Dedifferentiated amniotic fluid mesenchymal stem cell (primary cell): ENCODE data around the gene CUEDC1.
"Not testable (repeated sequence)": the region's sequence is repeated elsewhere in the genome, so short reads cannot be mapped to it uniquely, and the experiment has no call there.

ENCODE experiments used
- DNase-seq: peaks from one replicate; pipeline ENCODE4 v3.0.0-alpha.2; 2016; ENCODE audit errors: extremely low spot score

CUEDC1 gene

DNA sequence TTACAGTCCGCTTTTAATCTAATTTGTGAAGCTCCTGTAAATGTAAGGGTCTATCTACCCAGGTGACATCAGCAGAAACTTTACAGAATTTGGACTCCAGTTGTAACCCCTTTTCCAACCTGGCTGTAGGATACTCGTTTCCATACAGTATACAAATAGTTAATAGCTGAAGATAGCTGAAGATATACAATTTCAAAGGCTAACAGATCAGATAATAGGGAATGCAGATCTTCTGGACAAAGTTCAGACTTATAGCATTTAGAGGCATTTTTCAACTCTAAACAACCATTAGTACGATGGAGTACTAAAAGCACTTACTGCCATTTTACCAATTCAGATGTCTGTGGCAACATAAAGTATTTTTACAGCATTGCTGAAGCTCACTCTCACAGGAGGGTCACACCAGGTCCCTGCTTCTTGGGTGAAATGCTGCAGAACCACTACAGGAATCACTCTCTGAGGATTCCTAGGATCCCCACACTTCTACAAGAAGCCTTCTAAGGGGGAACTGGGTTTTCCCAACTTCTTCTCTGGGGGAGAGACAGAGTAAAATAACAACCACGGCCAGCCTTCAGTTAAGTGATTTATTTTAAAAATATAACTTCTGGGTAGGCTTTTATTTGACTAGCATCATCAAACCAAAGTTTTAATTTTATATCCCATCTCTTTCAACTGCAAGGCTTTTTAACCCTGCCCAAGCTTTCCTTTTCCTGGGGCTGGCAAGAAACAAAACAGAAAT lies 29.9 kb upstream of the CUEDC1 start:
- no peak for DNase-seq

DNA sequence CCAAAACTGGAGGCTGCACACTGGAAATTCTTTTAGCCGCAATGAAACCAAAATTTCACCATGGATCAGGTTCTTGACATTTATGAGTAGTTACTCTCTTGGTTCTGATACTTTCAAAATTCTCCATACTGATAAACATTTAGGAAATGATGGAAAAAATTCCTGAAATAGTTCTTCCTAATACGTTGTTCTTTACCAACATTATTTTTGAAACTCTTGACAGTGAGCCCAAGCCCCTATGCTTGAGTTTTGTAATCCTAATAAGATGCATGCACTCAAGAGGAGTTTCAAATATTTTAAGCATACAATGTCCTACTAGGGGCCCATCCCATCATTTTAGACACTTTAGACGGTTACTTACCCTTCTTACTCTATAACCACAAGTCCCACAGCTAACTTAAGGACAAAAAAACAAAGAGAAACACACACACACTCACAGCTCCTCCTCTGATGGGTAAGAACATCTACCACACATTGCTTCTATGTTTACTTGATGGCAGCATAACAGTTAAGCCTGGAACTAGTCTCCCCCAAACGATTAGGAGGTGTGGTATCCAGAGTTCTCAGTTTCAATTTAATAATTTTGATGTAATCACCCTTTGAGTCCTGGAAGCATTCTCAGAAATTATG lies 29.2 kb upstream of the CUEDC1 start:
- no peak for DNase-seq

DNA sequence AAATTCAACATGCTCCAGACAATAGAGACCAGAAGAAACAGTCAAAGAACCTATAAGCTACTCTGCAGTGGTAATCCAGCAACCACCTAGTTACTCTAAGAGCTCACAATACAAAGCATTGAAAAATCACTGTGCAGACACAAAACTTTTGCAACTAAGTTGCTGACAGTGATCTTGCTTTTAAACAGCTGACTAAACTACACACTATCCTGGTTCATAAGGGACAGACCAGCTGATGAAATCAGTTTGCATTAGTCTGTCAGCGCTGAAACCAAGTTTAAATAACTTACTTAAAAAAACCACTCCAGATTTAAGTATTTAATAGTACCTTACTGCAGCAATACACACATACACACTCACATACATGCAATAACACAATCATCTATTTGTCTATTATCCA lies 28.2 kb upstream of the CUEDC1 start:
- no peak for DNase-seq

DNA sequence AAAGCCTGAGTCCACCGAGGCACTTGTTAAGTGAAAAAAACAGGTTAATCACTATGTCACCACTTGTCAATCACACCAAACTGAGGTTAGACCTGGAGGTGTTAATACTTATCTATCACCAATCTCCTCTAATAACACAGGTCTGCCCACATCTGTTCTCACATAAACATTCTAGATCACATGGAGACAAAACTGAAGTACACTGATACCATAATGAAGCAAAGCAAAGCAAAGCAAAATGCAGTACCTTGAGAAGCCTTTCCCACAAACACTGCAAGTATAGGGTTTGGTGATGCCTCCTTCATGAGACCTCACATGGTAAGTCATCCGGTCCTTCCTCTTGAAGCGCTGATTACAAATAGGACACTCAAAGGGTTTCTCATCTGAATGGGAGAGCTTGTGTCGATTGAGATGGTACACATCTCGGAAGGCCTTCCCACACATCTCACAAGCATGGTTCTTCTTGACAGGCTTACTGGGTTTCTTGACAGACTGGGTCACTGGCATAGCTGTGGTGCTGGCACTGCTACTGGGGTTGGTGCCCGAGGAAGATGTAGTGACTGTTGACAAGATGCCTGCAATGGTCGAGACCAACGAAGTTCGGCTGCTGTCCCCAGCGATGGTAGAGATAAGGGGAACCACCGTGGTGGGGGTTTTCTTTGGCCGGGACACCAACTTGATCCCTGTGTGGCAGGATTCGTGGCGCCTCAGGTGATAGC lies 27.4 kb upstream of the CUEDC1 start:
- no peak for DNase-seq

DNA sequence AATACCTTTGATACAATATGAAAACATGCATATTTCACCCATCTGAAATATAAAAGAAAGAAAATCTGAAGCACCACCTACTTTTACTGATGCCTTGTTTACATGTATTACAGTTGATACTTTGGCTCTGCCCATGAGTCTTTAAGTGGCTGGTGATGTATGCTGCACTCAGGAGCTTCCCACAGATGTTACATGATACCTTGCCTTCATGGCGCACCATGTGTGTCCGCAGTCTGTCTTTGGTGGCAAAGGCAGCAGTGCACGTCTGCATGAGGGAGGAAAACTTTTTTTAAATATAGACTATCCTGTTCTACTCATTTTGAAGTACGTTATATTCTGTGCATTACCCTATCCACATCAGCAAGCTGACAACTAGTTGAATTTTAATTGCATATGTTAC lies 25.3 kb upstream of the CUEDC1 start:
- no peak for DNase-seq

DNA sequence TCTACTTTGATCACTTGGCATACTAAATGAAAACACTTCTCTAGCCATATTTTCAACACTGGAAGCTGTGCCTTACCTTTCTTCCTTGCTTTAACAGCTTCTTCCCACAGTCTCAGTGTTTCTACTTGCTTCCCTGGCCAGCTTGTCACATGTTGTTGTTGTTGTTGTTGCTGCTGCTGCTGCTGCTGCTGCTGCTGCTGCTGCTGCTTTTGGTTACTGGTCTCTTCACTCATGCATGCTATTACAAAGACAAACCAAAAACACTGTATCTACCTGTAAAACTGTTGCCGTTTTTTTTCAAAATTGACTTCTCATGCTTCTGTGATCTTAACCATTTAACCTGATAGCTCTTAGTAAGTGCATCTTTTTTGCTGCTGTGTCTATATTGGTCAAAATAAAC lies 23.9 kb upstream of the CUEDC1 start:
- no peak for DNase-seq

DNA sequence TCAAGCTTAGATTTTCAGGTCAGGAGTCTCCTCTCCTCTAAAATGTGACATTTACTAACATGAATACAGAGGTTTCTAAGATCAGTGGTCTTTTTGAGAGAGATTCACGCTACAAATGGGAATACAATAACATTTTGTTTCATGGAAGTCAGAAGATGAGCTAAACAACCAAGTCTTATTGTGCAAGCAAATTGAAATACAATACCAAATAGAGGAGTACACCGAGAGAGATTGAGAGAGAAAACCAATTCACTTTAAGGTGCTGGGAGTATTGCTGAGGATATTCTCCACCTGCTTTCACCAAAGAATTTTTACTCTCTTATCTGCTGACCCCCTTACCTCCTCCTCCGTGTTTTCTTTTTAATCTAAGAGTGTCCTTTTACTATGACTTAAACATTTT lies 21.4 kb upstream of the CUEDC1 start:
- DNase-seq: no peak

DNA sequence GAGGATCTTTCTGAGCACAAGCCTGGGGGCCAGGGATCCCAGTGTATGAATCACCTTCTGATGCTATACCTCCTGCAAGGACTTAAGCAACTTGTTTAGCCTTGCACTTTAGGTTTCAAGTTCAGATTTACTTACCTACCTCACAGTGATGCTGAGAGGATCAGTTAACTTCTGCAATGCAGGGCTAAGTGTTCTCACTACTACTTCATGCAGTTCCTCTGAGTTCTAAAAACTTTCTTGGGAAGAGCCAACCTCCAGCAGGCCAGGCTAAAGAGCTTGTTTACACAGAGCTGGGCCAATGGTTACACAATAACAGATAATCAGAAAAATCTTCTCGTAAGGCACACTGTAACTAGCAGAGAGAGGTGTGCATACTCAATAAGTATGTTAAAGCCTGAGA lies 19.8 kb upstream of the CUEDC1 start:
- no peak for DNase-seq

DNA sequence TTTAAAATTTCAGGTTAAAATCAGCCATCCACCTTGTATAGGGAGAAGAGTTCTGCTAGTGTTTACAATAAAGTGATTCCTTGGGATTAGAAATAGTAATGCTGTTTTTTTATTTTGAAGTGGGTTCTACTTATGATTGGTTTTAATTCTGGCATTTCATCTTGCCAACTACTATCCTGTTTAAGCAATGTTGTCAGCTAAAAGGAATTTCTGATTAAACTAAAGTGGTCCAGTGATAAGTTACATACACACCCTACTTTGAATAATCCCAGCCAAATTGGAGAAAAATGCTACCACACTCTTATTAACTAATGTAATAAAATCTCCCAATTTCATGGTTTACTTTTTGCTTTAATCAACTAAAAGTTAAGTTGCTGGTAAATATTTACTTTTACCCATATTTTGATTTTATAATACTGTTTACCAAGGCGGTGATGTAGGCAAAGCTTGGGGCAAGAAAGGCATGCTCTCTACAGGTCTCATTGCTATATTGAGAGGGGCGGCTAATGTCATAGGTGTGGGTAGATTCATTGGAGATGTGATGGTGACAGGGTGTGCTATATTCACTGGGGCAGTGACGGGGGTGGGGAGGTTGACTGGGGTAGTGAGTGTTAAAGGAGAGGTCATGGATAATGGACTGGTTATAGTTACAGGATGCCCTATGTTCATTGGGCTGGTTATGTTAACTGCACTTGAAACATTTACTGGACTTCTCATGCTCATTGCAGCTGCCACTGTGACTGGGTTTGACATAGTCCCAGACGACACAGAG lies 19.0 kb upstream of the CUEDC1 start:
- DNase-seq: not testable (repeated sequence)

DNA sequence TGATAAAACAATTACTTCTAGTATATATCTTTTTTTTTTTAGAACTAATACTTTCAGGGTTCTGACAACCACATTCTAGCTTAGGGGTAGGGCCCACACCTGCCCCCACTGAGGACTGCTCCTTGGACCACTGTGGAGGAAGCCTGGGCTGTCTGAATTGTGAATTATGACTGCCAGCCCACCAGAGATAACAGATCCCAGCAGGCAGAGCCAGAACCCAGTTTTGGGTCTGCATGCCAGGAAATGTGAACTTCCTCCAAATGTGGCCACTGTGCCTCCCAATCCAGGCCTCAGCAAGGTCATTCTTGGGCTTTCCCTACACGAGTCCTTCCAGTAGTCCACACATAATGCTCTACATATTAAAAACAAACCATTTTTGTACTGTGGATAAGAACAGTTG lies 16.9 kb upstream of the CUEDC1 start:
- DNase-seq: no peak

DNA sequence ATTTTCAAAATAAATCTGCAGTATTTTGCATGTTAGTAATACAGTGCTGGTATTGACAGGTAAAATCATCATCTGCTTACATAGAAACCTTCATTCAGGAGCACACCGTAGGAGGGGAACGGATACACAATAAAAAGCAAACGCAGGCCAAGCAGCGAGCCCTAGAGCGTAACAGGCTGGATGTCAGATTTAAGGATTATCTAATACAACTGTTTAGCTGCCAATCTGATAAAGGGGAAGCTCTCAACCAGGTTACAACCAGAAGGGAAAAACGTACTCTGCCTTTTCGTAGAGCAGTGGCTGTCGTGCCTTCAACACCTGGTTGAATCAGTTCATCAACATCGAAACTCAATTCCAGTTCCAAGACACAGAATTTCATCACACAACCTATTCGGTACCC lies 16.4 kb upstream of the CUEDC1 start:
- no peak for DNase-seq

DNA sequence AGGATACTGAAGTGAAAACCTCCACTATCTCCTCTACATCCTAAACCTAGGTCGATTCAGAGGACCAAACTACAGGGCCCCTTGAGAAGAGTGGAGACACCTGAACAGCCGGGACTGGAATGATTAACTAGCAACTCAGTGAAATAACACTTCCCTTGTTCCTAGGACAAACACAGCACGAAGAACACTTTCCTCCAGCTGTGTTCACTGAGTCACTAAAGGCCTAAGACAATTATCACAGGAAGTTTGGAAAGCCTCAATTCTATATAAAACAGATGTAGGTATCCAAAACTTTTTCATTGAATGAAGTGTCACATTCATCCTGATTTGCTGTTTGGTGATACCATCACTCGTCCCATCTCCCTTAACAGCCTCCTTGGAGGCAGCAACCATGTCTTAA lies 15.5 kb upstream of the CUEDC1 start:
- DNase-seq: no peak

DNA sequence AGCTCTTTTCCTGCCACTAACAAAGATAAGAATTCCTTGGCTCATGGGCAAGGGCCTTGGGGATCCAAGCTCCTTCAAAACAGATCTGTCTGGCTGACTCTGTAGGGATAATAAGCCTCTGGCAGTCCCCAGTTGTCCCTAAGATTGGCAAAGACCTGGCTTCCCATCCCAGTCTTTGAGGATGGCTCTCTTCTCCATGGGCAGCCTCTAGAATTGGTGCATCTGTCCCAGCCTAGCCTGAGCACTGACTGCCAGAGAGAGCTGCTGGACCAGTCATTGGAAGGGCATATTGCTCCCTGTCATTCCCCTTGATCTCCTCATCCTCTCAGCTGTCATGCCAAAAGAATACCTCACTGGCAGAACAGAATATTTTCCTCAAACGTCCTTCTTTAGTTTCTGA lies 13.2 kb upstream of the CUEDC1 start:
- no peak for DNase-seq

DNA sequence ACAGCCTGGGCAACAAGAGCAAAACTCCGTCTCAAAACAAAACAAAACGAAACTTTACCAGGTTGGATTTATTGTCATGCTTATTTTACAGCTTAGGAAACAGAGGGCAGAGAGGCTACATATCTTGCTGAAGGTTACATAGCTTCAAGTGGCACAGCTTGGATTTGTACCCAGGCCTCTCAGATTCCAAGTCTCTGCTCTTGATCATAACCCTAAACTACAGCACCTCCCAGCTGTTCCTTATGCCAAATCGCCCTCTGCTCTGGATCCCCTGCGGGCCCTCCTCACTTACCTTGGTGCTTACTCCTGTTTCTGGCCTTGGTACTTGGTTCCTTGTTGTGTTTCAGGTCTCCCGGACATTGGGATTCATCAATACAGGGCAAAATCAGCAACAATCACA lies 11.7 kb upstream of the CUEDC1 start:
- DNase-seq: no peak

DNA sequence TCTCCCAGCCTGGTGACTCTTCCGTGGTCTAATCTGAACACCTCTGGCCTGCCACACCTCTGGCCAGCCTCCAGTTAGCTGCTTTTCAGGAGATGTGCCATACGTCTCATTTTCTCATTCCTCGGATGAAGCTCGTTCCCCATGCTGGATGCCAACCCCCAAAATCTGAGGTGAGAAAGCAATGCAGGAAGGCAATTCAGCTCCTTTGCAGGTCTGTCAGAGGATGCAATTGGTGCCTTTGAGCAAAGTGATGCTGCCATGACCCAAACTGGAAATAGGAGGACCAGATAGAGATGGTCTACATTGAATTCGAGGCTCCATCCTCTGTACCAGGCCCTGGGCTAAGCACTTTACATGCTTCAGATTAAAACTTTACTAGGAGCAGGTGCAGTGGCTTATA lies 11.0 kb upstream of the CUEDC1 start:
- DNase-seq: no peak

DNA sequence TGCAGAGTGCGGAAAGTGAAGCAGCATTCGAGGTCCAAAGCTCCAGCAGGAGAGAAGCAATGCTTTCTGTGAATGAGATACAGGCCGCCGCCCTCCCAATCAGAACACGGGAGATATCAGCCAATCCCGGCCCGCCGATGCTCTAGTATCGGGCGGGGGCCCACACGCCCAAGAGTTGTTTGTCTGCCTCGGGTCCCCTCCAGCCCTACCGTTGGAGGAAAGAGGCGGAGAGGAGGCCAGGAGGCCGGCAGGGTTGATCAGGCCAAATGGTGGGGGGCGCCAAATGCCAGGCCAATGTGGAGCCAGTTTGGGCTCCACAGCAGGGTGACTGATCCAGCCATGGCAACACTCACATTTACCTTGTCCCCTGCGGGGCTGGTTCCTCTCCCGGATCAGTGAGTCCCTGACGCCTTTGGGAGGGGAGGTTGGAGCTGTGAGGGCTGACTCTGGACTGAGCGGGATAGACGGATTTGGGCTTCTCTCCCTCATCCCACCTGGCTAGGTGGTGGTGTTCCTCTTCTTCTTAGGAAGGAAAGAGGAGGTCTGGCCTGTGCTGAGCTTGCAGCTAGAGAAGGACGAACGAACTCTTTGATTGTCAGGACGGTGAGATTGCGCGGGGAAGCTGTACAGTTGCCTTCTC lies 10.4 kb upstream of the CUEDC1 start:
- no peak for DNase-seq

DNA sequence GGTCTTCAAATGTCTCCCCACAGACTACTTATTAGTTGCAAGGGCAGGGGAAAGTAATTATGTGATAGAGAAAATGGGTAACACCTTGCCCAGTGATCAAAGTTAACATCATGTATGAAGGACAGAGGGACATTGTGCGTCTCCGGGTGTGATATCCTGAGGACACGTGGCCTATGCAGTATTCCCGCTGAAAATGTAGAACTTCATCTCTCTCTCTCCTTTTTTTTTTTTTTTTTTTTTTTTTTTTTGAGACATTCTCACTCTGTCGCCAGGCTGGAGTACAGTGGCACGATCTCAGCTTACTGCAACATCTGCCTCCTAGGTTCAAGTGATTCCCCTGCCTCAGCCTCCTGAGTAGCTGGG lies 7.9 kb upstream of the CUEDC1 start:
- DNase-seq: no peak

DNA sequence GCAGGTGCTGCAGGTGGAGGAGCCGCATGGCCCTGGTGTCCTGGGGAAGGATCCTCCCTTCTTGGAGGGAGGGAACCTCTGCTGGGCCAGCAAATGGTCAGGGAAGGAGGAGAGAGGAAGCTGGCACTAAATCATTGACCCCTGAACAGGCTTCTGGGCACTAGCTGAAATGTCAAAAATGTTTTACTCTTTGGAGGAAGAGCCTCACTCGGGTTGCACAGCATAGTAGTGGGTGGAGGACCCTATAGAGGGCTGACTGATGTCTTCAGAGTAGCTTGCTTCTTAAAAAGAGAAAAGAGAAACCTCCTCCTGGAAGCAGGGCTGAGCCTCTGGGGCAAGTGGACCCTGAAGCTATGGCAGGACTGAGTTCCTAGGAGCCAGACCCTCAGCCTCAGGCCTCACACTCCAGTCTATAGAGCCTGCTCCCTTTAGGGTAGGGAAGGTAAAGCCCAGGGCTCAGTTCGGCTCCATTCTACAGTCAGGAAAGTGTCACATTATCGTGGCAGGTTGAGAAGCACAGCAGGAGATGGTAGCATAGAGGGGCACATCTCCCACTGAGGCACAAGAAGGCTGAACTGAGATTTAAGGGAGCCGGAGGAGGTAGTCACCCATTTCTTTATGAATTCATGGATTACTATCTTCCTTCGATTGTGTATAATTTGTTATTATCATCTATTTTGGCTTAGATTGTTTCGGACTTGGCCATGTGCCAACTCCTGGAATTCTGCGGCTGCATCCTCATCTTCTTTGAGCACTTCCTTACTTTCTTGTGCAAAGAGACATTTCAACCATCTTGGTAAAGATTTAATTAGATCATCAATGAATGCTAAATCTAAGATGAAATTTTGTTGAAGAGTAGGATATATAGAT lies 7.3 kb upstream of the CUEDC1 start:
- DNase-seq: no peak

DNA sequence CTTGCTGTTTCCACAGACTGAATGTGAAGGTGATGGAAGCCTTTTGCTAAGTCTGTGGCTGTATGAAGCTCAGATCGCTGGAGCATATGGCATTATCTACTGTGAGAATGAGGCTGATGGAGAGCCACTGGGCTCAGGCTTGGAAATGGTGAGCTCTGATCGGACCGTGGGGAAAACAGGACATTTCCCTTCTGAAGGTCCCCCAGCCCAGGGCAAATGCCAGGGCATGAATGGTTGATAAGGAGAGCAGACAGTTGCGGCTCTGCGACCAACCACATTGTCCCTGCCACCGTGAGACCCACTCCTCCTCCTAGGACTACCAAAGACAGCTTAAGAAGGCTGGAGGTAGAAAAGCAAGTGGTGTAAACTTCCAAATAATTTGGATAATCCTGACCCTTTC lies 4.7 kb upstream of the CUEDC1 start:
- DNase-seq: no peak

DNA sequence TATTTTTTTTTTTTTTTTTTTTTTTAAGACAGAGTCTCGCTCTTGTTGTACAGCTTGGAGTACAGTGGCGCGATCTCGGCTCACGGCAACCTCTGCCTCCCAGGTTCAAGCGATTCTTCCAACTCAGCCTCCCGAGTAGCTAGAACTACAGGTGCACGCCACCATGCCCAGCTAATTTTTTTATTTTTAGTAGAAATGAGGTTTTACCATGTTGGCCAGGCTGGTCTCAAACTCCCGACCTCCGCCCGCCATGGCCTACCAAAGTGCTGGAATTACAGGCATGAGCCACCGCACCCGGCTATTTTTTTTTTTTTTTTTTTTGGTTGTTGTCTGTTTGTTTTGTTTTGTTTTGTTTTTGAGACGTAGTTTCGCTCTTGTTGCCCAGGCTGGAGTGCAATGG lies 3.2 kb upstream of the CUEDC1 start:
- DNase-seq: not testable (repeated sequence)

DNA sequence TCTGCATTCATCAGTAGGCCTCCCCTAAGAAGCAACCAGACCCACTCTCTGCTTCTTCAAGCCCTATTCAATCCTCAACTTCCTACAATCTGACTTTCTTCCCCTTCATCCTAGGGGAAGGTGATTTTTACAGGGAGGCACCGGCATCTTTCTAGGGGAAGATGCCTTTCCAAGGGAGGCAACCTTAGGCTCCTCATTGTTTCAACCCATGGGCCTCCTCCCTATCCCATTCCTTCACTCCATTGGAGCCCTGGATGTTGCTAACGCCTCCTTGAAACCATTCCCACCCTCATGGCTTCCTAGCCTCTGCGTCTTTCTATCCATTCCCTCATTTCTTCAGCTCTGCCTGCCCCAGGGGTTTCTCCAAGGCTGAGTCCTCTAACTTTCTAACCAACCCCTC lies 2.7 kb upstream of the CUEDC1 start:
- no peak for DNase-seq
